ENCODE results near the gene CARD14.

- no peak for TF ChIP-seq EZH2 (optimal IDR thresholded peaks at IDR 0.05; ENCODE audit: low read depth, low read length)
- no peak for TF ChIP-seq EZH2phosphoT487 (IDR thresholded peaks at IDR 0.05; ENCODE audit: low read length)
Measured at GRCh38 chr17:80181431-80181830, 11.6 kb downstream of the CARD14 start.

Data from MM.1S (cell line).